Measurements from ENCODE around the gene GOPC. TPM values are rescaled to one million over a fixed set of nuclear protein-coding genes. Genes with fewer than 3 reads are reported as not detected.

GOPC gene
- total RNA-seq, 1 experiment from 2014 or later: 24.2 TPM

DNA sequence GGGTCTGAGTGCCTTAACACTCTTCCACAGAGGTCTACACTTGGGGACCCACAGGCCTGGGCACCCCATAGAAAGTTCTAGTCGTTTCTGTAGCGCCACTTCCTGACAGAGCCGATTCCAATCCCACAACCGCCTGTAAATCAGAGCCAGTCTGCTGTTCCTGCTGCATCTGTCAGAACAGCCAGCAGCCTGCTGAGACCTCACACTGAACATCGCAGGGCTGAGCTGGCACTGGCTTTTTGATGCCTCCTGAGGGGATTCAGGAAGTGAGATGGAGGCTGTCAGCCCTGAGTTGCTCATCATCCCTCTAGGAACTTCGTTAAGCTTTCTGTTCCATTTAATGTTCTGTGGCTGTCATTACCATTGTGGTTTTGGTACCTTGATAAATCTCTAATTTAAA, 71.0 kb downstream of the GOPC start:
- Histone ChIP-seq H2AFZ (ENCODE audit: low read depth, low read length, poor library complexity, severe bottlenecking) (no peak overlapping the region), H3K36me3 (ENCODE audit: control insufficient read depth in 1 of 2, insufficient read depth in 2 of 2, low read length in 2 of 2) (0 out of 4 replicates have a peak, but pooled peaks cover 0 to 4% of the 10 kb centered on the region in 2 experiments), H3K4me1 (ENCODE audit: control insufficient read depth in 1 of 2, insufficient read depth in 2 of 2, low read length in 2 of 2) (peaks cover 5% of the 10 kb centered on the region in 2 experiments; a peak in 2 of 4 replicates), H4K20me1 (ENCODE audit: insufficient read depth) (no peaks in the 10 kb centered on the region), H3K9me2 (ENCODE audit: insufficient read depth) (no peaks in the 10 kb centered on the region), H3K4me2 (ENCODE audit: low read length) (no peak overlapping the region), H3K4me3 (replicated peaks in 1 of 2; ENCODE audit: low read depth in 1 of 2, low read length in 2 of 2) (no peak overlapping the region), H3K27ac (ENCODE audit: low read depth, low read length) (no peak overlapping the region), H3K27me3 (ENCODE audit: insufficient read depth, low read length) (no peaks in the 10 kb centered on the region), H3K79me2 (ENCODE audit: insufficient read depth, low read length) (no peaks in the 10 kb centered on the region), H3K9ac (ENCODE audit: low read length) (no peak overlapping the region), H3K9me3 (ENCODE audit: control insufficient read depth in 1 of 2, insufficient read depth in 1 of 2, low read depth in 1 of 2, low read length in 2 of 2) (no peaks in the 10 kb centered on the region)
- ChIA-PET POLR2A (no interaction called here), RAD21 (ENCODE audit: low non-redundant PET in 1 of 2, low total read pairs in 2 of 2, uncharacterized antibody in 2 of 2, unreplicated experiment in 2 of 2) (no interaction called here), CTCF (no interaction called here)
- ATAC-seq (no peak), DNase-seq (ENCODE audit: low read depth, low spot score) (no peak)
- no TSS peak for BruUV-seq (replicated peaks)
- TF ChIP-seq CEBPB (IDR thresholded peaks at IDR 0.05; ENCODE audit: low read depth): no peak
- TF ChIP-seq JUND (IDR thresholded peaks at IDR 0.05): no peak
- TF ChIP-seq, protein P1, sequence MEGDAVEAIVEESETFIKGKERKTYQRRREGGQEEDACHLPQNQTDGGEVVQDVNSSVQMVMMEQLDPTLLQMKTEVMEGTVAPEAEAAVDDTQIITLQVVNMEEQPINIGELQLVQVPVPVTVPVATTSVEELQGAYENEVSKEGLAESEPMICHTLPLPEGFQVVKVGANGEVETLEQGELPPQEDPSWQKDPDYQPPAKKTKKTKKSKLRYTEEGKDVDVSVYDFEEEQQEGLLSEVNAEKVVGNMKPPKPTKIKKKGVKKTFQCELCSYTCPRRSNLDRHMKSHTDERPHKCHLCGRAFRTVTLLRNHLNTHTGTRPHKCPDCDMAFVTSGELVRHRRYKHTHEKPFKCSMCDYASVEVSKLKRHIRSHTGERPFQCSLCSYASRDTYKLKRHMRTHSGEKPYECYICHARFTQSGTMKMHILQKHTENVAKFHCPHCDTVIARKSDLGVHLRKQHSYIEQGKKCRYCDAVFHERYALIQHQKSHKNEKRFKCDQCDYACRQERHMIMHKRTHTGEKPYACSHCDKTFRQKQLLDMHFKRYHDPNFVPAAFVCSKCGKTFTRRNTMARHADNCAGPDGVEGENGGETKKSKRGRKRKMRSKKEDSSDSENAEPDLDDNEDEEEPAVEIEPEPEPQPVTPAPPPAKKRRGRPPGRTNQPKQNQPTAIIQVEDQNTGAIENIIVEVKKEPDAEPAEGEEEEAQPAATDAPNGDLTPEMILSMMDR (IDR thresholded peaks at IDR 0.05 in 2 of 3, conservative IDR thresholded peaks at IDR 0.05 in 1 of 3; ENCODE audit: borderline replicate concordance in 1 of 3, insufficient read depth in 1 of 3, low read depth in 2 of 3, low read length in 2 of 3): no peak
- TF ChIP-seq POLR2AphosphoS5 (IDR thresholded peaks at IDR 0.05; ENCODE audit: low read depth, low read length): no peak
- TF ChIP-seq RAD21 (IDR thresholded peaks at IDR 0.05; ENCODE audit: low read depth): no peak
- TF ChIP-seq, protein P2, sequence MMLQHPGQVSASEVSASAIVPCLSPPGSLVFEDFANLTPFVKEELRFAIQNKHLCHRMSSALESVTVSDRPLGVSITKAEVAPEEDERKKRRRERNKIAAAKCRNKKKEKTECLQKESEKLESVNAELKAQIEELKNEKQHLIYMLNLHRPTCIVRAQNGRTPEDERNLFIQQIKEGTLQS (IDR thresholded peaks at IDR 0.05): no peak
- TF ChIP-seq, protein P3, sequence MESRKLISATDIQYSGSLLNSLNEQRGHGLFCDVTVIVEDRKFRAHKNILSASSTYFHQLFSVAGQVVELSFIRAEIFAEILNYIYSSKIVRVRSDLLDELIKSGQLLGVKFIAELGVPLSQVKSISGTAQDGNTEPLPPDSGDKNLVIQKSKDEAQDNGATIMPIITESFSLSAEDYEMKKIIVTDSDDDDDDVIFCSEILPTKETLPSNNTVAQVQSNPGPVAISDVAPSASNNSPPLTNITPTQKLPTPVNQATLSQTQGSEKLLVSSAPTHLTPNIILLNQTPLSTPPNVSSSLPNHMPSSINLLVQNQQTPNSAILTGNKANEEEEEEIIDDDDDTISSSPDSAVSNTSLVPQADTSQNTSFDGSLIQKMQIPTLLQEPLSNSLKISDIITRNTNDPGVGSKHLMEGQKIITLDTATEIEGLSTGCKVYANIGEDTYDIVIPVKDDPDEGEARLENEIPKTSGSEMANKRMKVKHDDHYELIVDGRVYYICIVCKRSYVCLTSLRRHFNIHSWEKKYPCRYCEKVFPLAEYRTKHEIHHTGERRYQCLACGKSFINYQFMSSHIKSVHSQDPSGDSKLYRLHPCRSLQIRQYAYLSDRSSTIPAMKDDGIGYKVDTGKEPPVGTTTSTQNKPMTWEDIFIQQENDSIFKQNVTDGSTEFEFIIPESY (IDR thresholded peaks at IDR 0.05; ENCODE audit: extremely low read depth, insufficient replicate concordance, low read length): no peak
- no peak for TF ChIP-seq EZH2 (IDR thresholded peaks at IDR 0.05)
- TF ChIP-seq SRF (IDR thresholded peaks at IDR 0.05; ENCODE audit: low read depth): no peak
- no peak for TF ChIP-seq SP1 (IDR thresholded peaks at IDR 0.05; ENCODE audit: low read depth)
- TF ChIP-seq SIN3A (IDR thresholded peaks at IDR 0.05; ENCODE audit: low read depth): no peak
- intact Hi-C loops (cut with micrococcal nuclease): no loop called here
